ENCODE data around the gene ZDHHC3.

The ZDHHC3 gene

GRCh38 chr3:44930911-44931310 lies 45.1 kb downstream of the ZDHHC3 start:
- no peak for DNase-seq (ENCODE audit: low read depth in 2 of 2, low spot score in 1 of 2)

GRCh38 chr3:44929782-44930181 lies 46.2 kb downstream of the ZDHHC3 start:
- DNase-seq (ENCODE audit: low read depth in 2 of 2, low spot score in 1 of 2): no peak

GRCh38 chr3:44927371-44927770 lies 48.6 kb downstream of the ZDHHC3 start:
- DNase-seq (ENCODE audit: low read depth in 2 of 2, low spot score in 1 of 2): no peak

- no peak for DNase-seq (ENCODE audit: low read depth in 2 of 2, low spot score in 1 of 2)
These were observed 49.1 kb downstream of the ZDHHC3 start for GRCh38 chr3:44926921-44927320.

- no peak for DNase-seq (ENCODE audit: low read depth in 2 of 2, low spot score in 1 of 2)
These were observed 49.8 kb downstream of the ZDHHC3 start for GRCh38 chr3:44926172-44926571.

- no peak for DNase-seq (ENCODE audit: low read depth in 2 of 2, low spot score in 1 of 2)
These were observed 51.4 kb downstream of the ZDHHC3 start for GRCh38 chr3:44924457-44925084.

GRCh38 chr3:44923632-44924456 lies 52.1 kb downstream of the ZDHHC3 start:
- no peak for DNase-seq (ENCODE audit: low read depth in 2 of 2, low spot score in 1 of 2)

- DNase-seq (ENCODE audit: low read depth in 2 of 2, low spot score in 1 of 2): no peak
These were observed 55.9 kb downstream of the ZDHHC3 start for GRCh38 chr3:44920081-44920480.

GRCh38 chr3:44918581-44918980 lies 57.4 kb downstream of the ZDHHC3 start:
- no peak for DNase-seq (ENCODE audit: low read depth in 2 of 2, low spot score in 1 of 2)

GRCh38 chr3:44918087-44918486 lies 57.9 kb downstream of the ZDHHC3 start:
- no peak for DNase-seq (ENCODE audit: low read depth in 2 of 2, low spot score in 1 of 2)

GRCh38 chr3:44915702-44916438 lies 60.1 kb downstream of the ZDHHC3 start:
- no peak for DNase-seq (ENCODE audit: low read depth in 2 of 2, low spot score in 1 of 2)

GRCh38 chr3:44914936-44915335 lies 61.0 kb downstream of the ZDHHC3 start:
- no peak for DNase-seq (ENCODE audit: low read depth in 2 of 2, low spot score in 1 of 2)

GRCh38 chr3:44913868-44914468 lies 62.0 kb downstream of the ZDHHC3 start:
- DNase-seq (ENCODE audit: low read depth in 2 of 2, low spot score in 1 of 2): peak; percentile 21 to 40

- DNase-seq (ENCODE audit: low read depth in 2 of 2, low spot score in 1 of 2): no peak
These were observed 65.3 kb downstream of the ZDHHC3 start for GRCh38 chr3:44910693-44911092.

- no peak for DNase-seq (ENCODE audit: low read depth in 2 of 2, low spot score in 1 of 2)
These were observed 66.9 kb downstream of the ZDHHC3 start for GRCh38 chr3:44909063-44909462.

GRCh38 chr3:44907612-44908011 lies 68.4 kb downstream of the ZDHHC3 start:
- no peak for DNase-seq (ENCODE audit: low read depth in 2 of 2, low spot score in 1 of 2)

- no peak for DNase-seq (ENCODE audit: low read depth in 2 of 2, low spot score in 1 of 2)
These were observed 69.0 kb downstream of the ZDHHC3 start for GRCh38 chr3:44906997-44907396.

GRCh38 chr3:44905446-44906157 lies 70.4 kb downstream of the ZDHHC3 start:
- DNase-seq (ENCODE audit: low read depth in 2 of 2, low spot score in 1 of 2): no peak

- no peak for DNase-seq (ENCODE audit: low read depth in 2 of 2, low spot score in 1 of 2)
These were observed 72.2 kb downstream of the ZDHHC3 start for GRCh38 chr3:44903751-44904150.

GRCh38 chr3:44903314-44903713 lies 72.7 kb downstream of the ZDHHC3 start:
- DNase-seq (ENCODE audit: low read depth in 2 of 2, low spot score in 1 of 2): no peak

- DNase-seq (ENCODE audit: low read depth in 2 of 2, low spot score in 1 of 2): no peak
These were observed 73.3 kb downstream of the ZDHHC3 start for GRCh38 chr3:44902628-44903027.

All from stimulated activated CD8-positive, alpha-beta memory T cell treated with anti-CD3 and anti-CD28 coated beads, Interleukin-4, amount 100 ng/mL, for 1 hour (primary cell).